Stomach (tissue), 4 donors: ENCODE results near the gene DOCK2.

Source experiments
- CTCF ChIP-seq, 7 experiments: fragments of 450-650 bp in 4 of 7; fragments of 200-600 bp in 3 of 7; sonication (generic) in 3 of 7; IDR thresholded peaks; one replicate each; pipeline ENCODE4 v1.5.1; 2016 to 2019; ENCODE audit warnings: antibody characterized with exemption in 7 of 7, control low read depth in 2 of 7, mild to moderate bottlenecking in 1 of 7
- EP300 ChIP-seq: sonication (generic); formaldehyde crosslinking; IDR thresholded peaks from one replicate; pipeline ENCODE4 v1.6.1; 2017; ENCODE audit warnings: antibody characterized with exemption
- POLR2AphosphoS5 ChIP-seq, 3 donors: sonication (generic); formaldehyde crosslinking; IDR thresholded peaks; one replicate each; pipeline ENCODE4 v1.6.1; 2016; ENCODE audit warnings: antibody characterized with exemption in 3 of 3

GRCh38 chr5:170114271-170114670, 477.2 kb downstream of the DOCK2 start:
- TF ChIP-seq CTCF (IDR thresholded peaks at IDR 0.05), result no peak
- TF ChIP-seq POLR2AphosphoS5 (IDR thresholded peaks at IDR 0.05), result no peak
- no peak for TF ChIP-seq EP300
